Stomach (tissue), 9 donors: ENCODE data around the gene TSTD2. TPM values are rescaled to one million over a fixed set of nuclear protein-coding genes. Genes with fewer than 3 reads are reported as not detected.

ENCODE experiments used
- DNase-seq, 2 donors: peaks; one replicate each; pipeline versions ENCODE4 v3.0.0 to v3.0.0-alpha.2; 2013 to 2019
- H3K27ac ChIP-seq, 5 donors: fragments of 200-600 bp in 4 of 5; sonication (generic) in 4 of 5; one replicate each; pipeline ENCODE4 v1.5.1; 2013 to 2019; ENCODE audit warnings: mild to moderate bottlenecking in 1 of 5, moderate library complexity in 1 of 5
- H3K27me3 ChIP-seq, 3 donors: fragments of 200-600 bp; sonication (generic); one replicate each; pipeline ENCODE4 v1.5.1; 2017 to 2019; ENCODE audit warnings: mixed run types in 1 of 3
- H3K36me3 ChIP-seq, 4 donors: fragments of 200-600 bp; sonication (generic); 1 replicate in 3 of 4; 2 replicates in 1 of 4; pipeline ENCODE4 v1.5.1; 2016 to 2019
- H3K4me1 ChIP-seq, 4 donors: fragments of 200-600 bp; sonication (generic); one replicate each; pipeline ENCODE4 v1.5.1; 2016 to 2019
- H3K4me3 ChIP-seq, 4 donors: fragments of 200-600 bp; sonication (generic) in 3 of 4; one replicate each; pipeline ENCODE4 v1.5.1; 2016 to 2019; ENCODE audit warnings: mild to moderate bottlenecking in 1 of 4
- H3K9me3 ChIP-seq, 4 donors: fragments of 200-600 bp; sonication (generic); one replicate each; pipeline ENCODE4 v1.5.1; 2016 to 2019
- EP300 ChIP-seq: sonication (generic); formaldehyde crosslinking; IDR thresholded peaks from one replicate; pipeline ENCODE4 v1.6.1; 2017; ENCODE audit warnings: antibody characterized with exemption
- POLR2A ChIP-seq, 4 donors: fragments of 450-650 bp; IDR thresholded peaks; one replicate each; pipeline ENCODE4 v1.6.1; 2016; ENCODE audit warnings: antibody characterized with exemption in 4 of 4, control low read depth in 2 of 4, mild to moderate bottlenecking in 1 of 4, moderate library complexity in 1 of 4
- POLR2AphosphoS5 ChIP-seq, 3 donors: sonication (generic); formaldehyde crosslinking; IDR thresholded peaks; one replicate each; pipeline ENCODE4 v1.6.1; 2016; ENCODE audit warnings: antibody characterized with exemption in 3 of 3
- WGBS, 5 donors: extraction: QIAGEN DNeasy Blood & Tissue Kit in 3 of 5; methylation state at CpG; one replicate each; pipeline versions ENCODE4 v1.1.5 to v1.1.7; 2013 to 2018; 5-methylcytosine and 5-hydroxymethylcytosine counted together
- intact Hi-C: fragments of 100-400 bp; cut with DNase I; formaldehyde crosslinking; loops from one replicate; pipeline ENCODE4 v1.15.1; 2023; ENCODE audit warnings: low total_unique reads
- polyA plus RNA-seq, 3 donors: library from polyadenylated mRNA; stranded (reverse); fragments of 200-250 nt; gene quantifications; one replicate each; pipeline ENCODE4 v1.2.3, GENCODE V29; 2013
- total RNA-seq, 5 donors: library from RNA; depleted of rRNA; stranded (reverse); fragments of >200 nt; gene quantifications; one replicate each; pipeline versions ENCODE4 v1.1.0 to v1.2.3, GENCODE V29; 2014 to 2016
- TF ChIP-seq, protein P1 (sequence below), 7 experiments: fragments of 450-650 bp in 4 of 7; fragments of 200-600 bp in 3 of 7; sonication (generic) in 3 of 7; IDR thresholded peaks; one replicate each; pipeline ENCODE4 v1.5.1; 2016 to 2019; ENCODE audit warnings: antibody characterized with exemption in 7 of 7, control low read depth in 2 of 7, mild to moderate bottlenecking in 1 of 7
- donor health status: healthy with polysubstance abuse.
- donor health status: Bipolar disorder and iron deficiency.
- donor health status: healthy.

The TSTD2 gene
- total and polyA plus RNA-seq, 8 donors: 2.3 to 29.9 (median 12.3) TPM

DNA sequence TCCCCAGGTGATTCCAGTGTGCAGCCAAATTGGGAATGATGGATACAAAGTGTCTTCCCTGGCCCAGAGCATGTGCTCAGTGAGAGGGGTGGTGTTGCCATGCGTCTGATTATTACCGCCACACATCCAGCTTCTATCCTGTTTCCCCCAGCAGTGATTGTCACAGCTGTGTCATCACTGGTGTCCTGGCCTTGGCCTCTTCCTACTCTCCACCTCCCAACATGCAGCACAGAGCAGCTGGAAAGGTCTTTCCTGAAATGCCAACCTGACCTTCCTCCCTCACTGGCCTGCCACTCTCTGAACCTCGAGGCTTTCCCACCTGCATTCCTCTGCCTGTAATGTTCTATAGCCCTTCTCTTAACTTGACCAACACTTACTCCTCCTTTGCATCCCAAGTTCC, 71.7 kb downstream of the TSTD2 start:
- Histone ChIP-seq H3K4me3 (no peak overlapping the region), H3K27me3 (no peaks in the 10 kb centered on the region), H3K4me1 (peaks cover 39 to 55% (median 46%) of the 10 kb centered on the region in 4 donors), H3K27ac (peak overlapping the region in 2 of 5 donors; percentile 4 to 22), H3K9me3 (no peaks in the 10 kb centered on the region), H3K36me3 (peaks cover 0 to 24% (median 8%) of the 10 kb centered on the region in 4 donors)
- TF ChIP-seq, protein P1, sequence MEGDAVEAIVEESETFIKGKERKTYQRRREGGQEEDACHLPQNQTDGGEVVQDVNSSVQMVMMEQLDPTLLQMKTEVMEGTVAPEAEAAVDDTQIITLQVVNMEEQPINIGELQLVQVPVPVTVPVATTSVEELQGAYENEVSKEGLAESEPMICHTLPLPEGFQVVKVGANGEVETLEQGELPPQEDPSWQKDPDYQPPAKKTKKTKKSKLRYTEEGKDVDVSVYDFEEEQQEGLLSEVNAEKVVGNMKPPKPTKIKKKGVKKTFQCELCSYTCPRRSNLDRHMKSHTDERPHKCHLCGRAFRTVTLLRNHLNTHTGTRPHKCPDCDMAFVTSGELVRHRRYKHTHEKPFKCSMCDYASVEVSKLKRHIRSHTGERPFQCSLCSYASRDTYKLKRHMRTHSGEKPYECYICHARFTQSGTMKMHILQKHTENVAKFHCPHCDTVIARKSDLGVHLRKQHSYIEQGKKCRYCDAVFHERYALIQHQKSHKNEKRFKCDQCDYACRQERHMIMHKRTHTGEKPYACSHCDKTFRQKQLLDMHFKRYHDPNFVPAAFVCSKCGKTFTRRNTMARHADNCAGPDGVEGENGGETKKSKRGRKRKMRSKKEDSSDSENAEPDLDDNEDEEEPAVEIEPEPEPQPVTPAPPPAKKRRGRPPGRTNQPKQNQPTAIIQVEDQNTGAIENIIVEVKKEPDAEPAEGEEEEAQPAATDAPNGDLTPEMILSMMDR (IDR thresholded peaks at IDR 0.05): no peak
- TF ChIP-seq EP300 (no peak), POLR2A (IDR thresholded peaks at IDR 0.05) (no peak), POLR2AphosphoS5 (IDR thresholded peaks at IDR 0.05) (no peak)
- WGBS, 5 donors: 73 to 96% (median 81%) methylated on average over 3 of the region's 3 CpGs
- DNase-seq: no peak
- intact Hi-C loops: no loop called here

DNA sequence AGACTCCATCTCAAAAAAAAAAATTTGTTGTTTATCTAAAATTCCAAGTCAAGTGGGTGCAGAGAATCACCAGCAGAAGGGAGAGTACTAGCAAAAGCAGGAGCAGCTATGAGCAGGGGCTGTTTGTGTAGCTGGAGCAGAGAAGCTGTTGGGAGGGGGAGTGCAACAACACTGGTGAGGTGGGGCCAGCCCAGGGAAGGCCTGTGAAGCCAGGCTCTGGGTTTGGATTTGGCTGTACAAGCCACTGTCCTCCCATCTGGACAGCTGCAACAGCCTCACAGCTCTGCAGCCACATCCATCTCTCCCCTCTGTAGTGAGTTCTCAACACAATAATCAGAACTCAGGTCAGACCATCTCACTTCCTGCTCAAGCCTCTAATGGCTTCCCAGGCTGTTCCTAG, 72.3 kb downstream of the TSTD2 start:
- TF ChIP-seq, protein P1 (IDR thresholded peaks at IDR 0.05): no peak
- TF ChIP-seq POLR2A (IDR thresholded peaks at IDR 0.05): no peak
- TF ChIP-seq POLR2AphosphoS5 (IDR thresholded peaks at IDR 0.05): no peak
- no peak for TF ChIP-seq EP300
- Histone ChIP-seq H3K36me3 (peaks cover 0 to 18% (median 3%) of the 10 kb centered on the region in 4 donors), H3K4me3 (no peak overlapping the region), H3K27me3 (no peaks in the 10 kb centered on the region), H3K27ac (peak overlapping the region in 1 of 5 donors; percentile 22), H3K9me3 (no peaks in the 10 kb centered on the region), H3K4me1 (peaks cover 45 to 62% (median 52%) of the 10 kb centered on the region in 4 donors)
- intact Hi-C loops: no loop called here
- no peak for DNase-seq

DNA sequence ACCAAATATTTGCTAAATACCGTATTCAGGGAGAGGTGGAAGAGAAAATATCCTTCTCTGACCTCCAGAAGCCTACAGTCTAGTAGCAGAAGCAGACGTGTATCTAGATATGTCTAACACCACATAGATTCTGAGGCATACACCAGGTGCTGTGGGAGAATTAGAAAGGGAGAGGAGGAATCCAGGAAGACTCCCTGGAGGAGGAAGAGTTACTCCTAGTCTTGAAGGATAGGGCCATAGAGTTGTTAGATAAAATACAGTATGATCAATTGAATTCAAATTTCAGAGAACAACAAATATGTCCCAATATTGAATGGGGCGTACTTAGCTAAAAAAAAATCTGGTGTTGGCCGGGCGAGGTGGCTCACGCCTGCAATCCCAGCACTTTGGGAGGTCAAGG, 73.0 kb downstream of the TSTD2 start:
- TF ChIP-seq, protein P1 (IDR thresholded peaks at IDR 0.05): no peak
- TF ChIP-seq EP300 (no peak), POLR2A (IDR thresholded peaks at IDR 0.05) (no peak), POLR2AphosphoS5 (IDR thresholded peaks at IDR 0.05) (no peak)
- Histone ChIP-seq H3K27ac (no peak overlapping the region), H3K4me3 (no peak overlapping the region), H3K36me3 (peaks cover 0 to 14% (median 2%) of the 10 kb centered on the region in 4 donors), H3K9me3 (no peaks in the 10 kb centered on the region), H3K4me1 (peaks cover 45 to 62% (median 55%) of the 10 kb centered on the region in 4 donors), H3K27me3 (no peaks in the 10 kb centered on the region)
- 84 to 96% (median 87%) methylated on average over 6 of the region's 6 CpGs for WGBS, 5 donors
- DNase-seq: no peak
- intact Hi-C loops: no loop called here

DNA sequence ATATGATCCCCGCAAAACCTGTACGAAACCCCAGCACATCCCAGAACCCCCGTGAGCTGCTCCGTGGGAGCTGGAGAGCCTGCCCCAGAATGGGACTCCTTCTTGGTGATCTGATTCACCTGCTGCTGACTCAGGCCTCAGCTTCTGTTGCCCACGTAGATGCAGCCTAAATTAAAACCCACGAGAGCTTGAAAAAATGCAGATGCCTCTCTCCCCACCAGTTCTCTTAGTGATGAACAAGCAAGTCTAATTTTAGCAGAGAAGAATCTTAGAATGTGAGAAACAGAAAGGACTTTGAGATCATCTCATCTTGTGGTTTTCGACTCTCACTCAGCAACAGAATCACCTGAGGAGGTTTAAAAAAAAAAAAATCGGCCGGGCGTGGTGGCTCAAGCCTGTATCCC, 74.1 kb downstream of the TSTD2 start:
- peaks cover 36 to 55% (median 46%) of the 10 kb centered on the region in 4 donors for H3K4me1 ChIP-seq
- H3K27me3 ChIP-seq: no peaks in the 10 kb centered on the region
- WGBS, 5 donors: 84 to 89% (median 86%) methylated on average over 10 of the region's 10 CpGs
- peaks cover 0 to 22% (median 5%) of the 10 kb centered on the region in 4 donors for H3K36me3 ChIP-seq
- H3K4me3 ChIP-seq: no peak overlapping the region
- intact Hi-C loops: no loop called here
- H3K27ac ChIP-seq: peak overlapping the region in 3 of 5 donors; percentile 81 to 85 (median 81)
- no peak for DNase-seq
- TF ChIP-seq, protein P1 (IDR thresholded peaks at IDR 0.05): no peak
- TF ChIP-seq POLR2A (IDR thresholded peaks at IDR 0.05) (no peak), EP300 (no peak), POLR2AphosphoS5 (IDR thresholded peaks at IDR 0.05) (no peak)
- H3K9me3 ChIP-seq: no peaks in the 10 kb centered on the region
